GM12878 (cell line): Measurements from ENCODE around the gene MRPS12. TPM values are rescaled to one million over a fixed set of nuclear protein-coding genes. Genes with fewer than 3 reads are reported as not detected.
A peak's percentile ranks its signal among the peaks of the same experiment; 100 is the strongest.

Source experiments
- BCL3 ChIP-seq: IDR thresholded peaks from 2 replicates; pipeline ENCODE4 v1.6.1; 2011; ENCODE audit warnings: borderline replicate concordance, low read depth, mild to moderate bottlenecking, moderate library complexity, low read length; ENCODE audit not compliant: insufficient read depth, poor library complexity, severe bottlenecking
- CREB1 ChIP-seq: IDR thresholded peaks from 2 replicates; pipeline ENCODE4 v1.6.1; 2012; ENCODE audit warnings: low read depth, mild to moderate bottlenecking, inconsistent platforms
- E4F1 ChIP-seq: fragments of 450-650 bp; IDR thresholded peaks from 2 replicates; pipeline ENCODE4 v1.6.1; 2018; ENCODE audit warnings: borderline replicate concordance, mild to moderate bottlenecking; ENCODE audit not compliant: partially characterized antibody
- FOXM1 ChIP-seq: IDR thresholded peaks from 2 replicates; pipeline ENCODE4 v1.6.1; 2012; ENCODE audit warnings: low read depth, mild to moderate bottlenecking, inconsistent platforms, low read length, moderate library complexity
- HCFC1 ChIP-seq: fragments of 150-350 bp; IDR thresholded peaks from 2 replicates; pipeline ENCODE4 v1.6.1; 2014; ENCODE audit warnings: low read length
- HDGF ChIP-seq: fragments of 450-650 bp; IDR thresholded peaks from 2 replicates; pipeline ENCODE4 v1.6.1; 2016; ENCODE audit warnings: antibody characterized with exemption
- IKZF1 ChIP-seq: fragments of 450-650 bp; conservative IDR thresholded peaks from 2 replicates; pipeline ENCODE4 v1.6.1; 2017; ENCODE audit warnings: antibody characterized with exemption, mild to moderate bottlenecking
- IRF3 ChIP-seq: fragments of 450-650 bp; IDR thresholded peaks from 2 replicates; pipeline ENCODE4 v1.6.1; 2014; ENCODE audit warnings: mild to moderate bottlenecking
- MXI1 ChIP-seq: fragments of 150-350 bp; IDR thresholded peaks from 2 replicates; pipeline ENCODE4 v1.6.1; 2011; ENCODE audit warnings: low read depth, mild to moderate bottlenecking, inconsistent platforms, low read length, improper control_type of control experiment
- NR2F1 ChIP-seq: fragments of 450-650 bp; conservative IDR thresholded peaks from 2 replicates; pipeline ENCODE4 v1.6.1; 2017; ENCODE audit warnings: mild to moderate bottlenecking
- NRF1 ChIP-seq: conservative IDR thresholded peaks from 2 replicates; pipeline ENCODE4 v1.6.1; 2011; ENCODE audit warnings: mild to moderate bottlenecking, low read depth, low read length, improper control_type of control experiment
- POLR2AphosphoS5 ChIP-seq: IDR thresholded peaks from 2 replicates; pipeline ENCODE4 v1.6.1; 2011; ENCODE audit warnings: mild to moderate bottlenecking, low read length, inconsistent platforms
- POU2F2 ChIP-seq: IDR thresholded peaks from 3 replicates; pipeline ENCODE4 v1.6.1; 2011; ENCODE audit warnings: low read depth, mild to moderate bottlenecking, low read length, borderline replicate concordance
- RB1 ChIP-seq: fragments of 450-650 bp; formaldehyde crosslinking; IDR thresholded peaks from 2 replicates; pipeline ENCODE4 v1.6.1; 2017; ENCODE audit warnings: mild to moderate bottlenecking, borderline replicate concordance
- SMAD1 ChIP-seq: fragments of 450-650 bp; IDR thresholded peaks from 2 replicates; pipeline ENCODE4 v1.6.1; 2018; ENCODE audit warnings: mild to moderate bottlenecking, low read depth; ENCODE audit not compliant: partially characterized antibody
- SPI1 ChIP-seq: IDR thresholded peaks from 2 replicates; pipeline ENCODE4 v1.6.1; 2011; ENCODE audit warnings: low read depth, mild to moderate bottlenecking, low read length, moderate library complexity, borderline replicate concordance; ENCODE audit not compliant: insufficient read depth
- STAT1 ChIP-seq: fragments of 450-650 bp; conservative IDR thresholded peaks from 2 replicates; pipeline ENCODE4 v1.6.1; 2014; ENCODE audit warnings: antibody characterized with exemption, mild to moderate bottlenecking
- WRNIP1 ChIP-seq: IDR thresholded peaks from 2 replicates; pipeline ENCODE4 v1.6.1; 2011; ENCODE audit warnings: low read depth, low read length, improper control_type of control experiment, borderline replicate concordance
- ZSCAN29 ChIP-seq: fragments of 450-650 bp; IDR thresholded peaks from 2 replicates; pipeline ENCODE4 v1.6.1; 2017; ENCODE audit warnings: mild to moderate bottlenecking, moderate library complexity
- polyA plus RNA-seq, 11 experiments: library from polyadenylated mRNA; depleted of rRNA in 4 of 11; unstranded in 6 of 11; stranded (reverse) in 5 of 11; fragments of >200 nt; fragmentation: Nextera tagmentation in 4 of 11; fragmentation: Illumina TruSeq in 1 of 11; extraction: Ambion mirVana in 4 of 11; extraction: Trizol in 1 of 11; gene quantifications; 1 replicate in 1 of 11; 2 replicates in 10 of 11; pipeline versions ENCODE4 v1.2.1 to v1.2.3, GENCODE V29; 2011 to 2016; ENCODE audit warnings: inconsistent platforms in 2 of 11, missing spikeins in 2 of 11, low read depth in 1 of 11
- total RNA-seq, 4 experiments: library from RNA; depleted of rRNA in 3 of 4; stranded (reverse); fragments of >200 nt in 3 of 4; fragmentation: Illumina TruSeq in 1 of 4; extraction: Trizol in 1 of 4; gene quantifications; 2 replicates each; pipeline versions ENCODE4 v1.2.1 to v1.2.3, GENCODE V29; 2013 to 2021
- TF ChIP-seq, protein P1 (sequence below), 3 experiments: IDR thresholded peaks in 2 of 3; conservative IDR thresholded peaks in 1 of 3; 2 replicates each; pipeline ENCODE4 v1.5.1; 2011; ENCODE audit warnings: low read depth in 3 of 3, low read length in 3 of 3, mild to moderate bottlenecking in 3 of 3, control low read depth in 2 of 3, moderate library complexity in 2 of 3, inconsistent platforms in 1 of 3, mixed read lengths in 1 of 3; ENCODE audit not compliant: control insufficient read depth in 2 of 3, insufficient read depth in 1 of 3; ENCODE audit errors: extremely low read depth in 1 of 3
- TF ChIP-seq, protein P2 (sequence below): fragments of 450-650 bp; IDR thresholded peaks from 2 replicates; pipeline ENCODE4 v1.6.1; 2017; ENCODE audit warnings: low read depth, mild to moderate bottlenecking, moderate library complexity

The MRPS12 gene
- total and polyA plus RNA-seq, 10 of the 15 experiments (the other 5 are each of a cell fraction or from before 2014, with no cell fraction given), result 7.3 to 205 (median 77.3) TPM

GRCh38 chr19:38930776-38931520, at the start of gene MRPS12 (continued):
- TF ChIP-seq E4F1 (peak; percentile 18), ZSCAN29 (no peak), POLR2AphosphoS5 (peak; percentile 96), FOXM1 (no peak), RB1 (0 out of 2 replicates have a peak, but pooled peaks have one; percentile 59), WRNIP1 (no peak; the same call in 1 of the 2 replicates), NRF1 (no peak), IKZF1 (no peak), SMAD1 (no peak), STAT1 (no peak), NR2F1 (peak; percentile 76), CREB1 (peak; percentile 94), MXI1 (peak; percentile 92), POU2F2 (peak; percentile 43; the same call in 2 of the 3 replicates), IRF3 (peak; percentile 75; the same call in 1 of the 2 replicates), HDGF (peak; percentile 69; the same call in 1 of the 2 replicates), SPI1 (no peak), HCFC1 (no peak), BCL3 (no peak)
- TF ChIP-seq, protein P1, sequence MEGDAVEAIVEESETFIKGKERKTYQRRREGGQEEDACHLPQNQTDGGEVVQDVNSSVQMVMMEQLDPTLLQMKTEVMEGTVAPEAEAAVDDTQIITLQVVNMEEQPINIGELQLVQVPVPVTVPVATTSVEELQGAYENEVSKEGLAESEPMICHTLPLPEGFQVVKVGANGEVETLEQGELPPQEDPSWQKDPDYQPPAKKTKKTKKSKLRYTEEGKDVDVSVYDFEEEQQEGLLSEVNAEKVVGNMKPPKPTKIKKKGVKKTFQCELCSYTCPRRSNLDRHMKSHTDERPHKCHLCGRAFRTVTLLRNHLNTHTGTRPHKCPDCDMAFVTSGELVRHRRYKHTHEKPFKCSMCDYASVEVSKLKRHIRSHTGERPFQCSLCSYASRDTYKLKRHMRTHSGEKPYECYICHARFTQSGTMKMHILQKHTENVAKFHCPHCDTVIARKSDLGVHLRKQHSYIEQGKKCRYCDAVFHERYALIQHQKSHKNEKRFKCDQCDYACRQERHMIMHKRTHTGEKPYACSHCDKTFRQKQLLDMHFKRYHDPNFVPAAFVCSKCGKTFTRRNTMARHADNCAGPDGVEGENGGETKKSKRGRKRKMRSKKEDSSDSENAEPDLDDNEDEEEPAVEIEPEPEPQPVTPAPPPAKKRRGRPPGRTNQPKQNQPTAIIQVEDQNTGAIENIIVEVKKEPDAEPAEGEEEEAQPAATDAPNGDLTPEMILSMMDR (IDR thresholded peaks at IDR 0.05 in 2 of 3, conservative IDR thresholded peaks at IDR 0.05 in 1 of 3; ENCODE audit: control insufficient read depth in 2 of 3, extremely low read depth in 1 of 3, insufficient read depth in 1 of 3, low read depth in 3 of 3, low read length in 3 of 3), result no peak
- TF ChIP-seq, protein P2, sequence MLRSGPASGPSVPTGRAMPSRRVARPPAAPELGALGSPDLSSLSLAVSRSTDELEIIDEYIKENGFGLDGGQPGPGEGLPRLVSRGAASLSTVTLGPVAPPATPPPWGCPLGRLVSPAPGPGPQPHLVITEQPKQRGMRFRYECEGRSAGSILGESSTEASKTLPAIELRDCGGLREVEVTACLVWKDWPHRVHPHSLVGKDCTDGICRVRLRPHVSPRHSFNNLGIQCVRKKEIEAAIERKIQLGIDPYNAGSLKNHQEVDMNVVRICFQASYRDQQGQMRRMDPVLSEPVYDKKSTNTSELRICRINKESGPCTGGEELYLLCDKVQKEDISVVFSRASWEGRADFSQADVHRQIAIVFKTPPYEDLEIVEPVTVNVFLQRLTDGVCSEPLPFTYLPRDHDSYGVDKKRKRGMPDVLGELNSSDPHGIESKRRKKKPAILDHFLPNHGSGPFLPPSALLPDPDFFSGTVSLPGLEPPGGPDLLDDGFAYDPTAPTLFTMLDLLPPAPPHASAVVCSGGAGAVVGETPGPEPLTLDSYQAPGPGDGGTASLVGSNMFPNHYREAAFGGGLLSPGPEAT, result peak; percentile 63
